Measurements from ENCODE around the gene AP3M1.

Gene AP3M1

GRCh38 chr10:74075906-74076305 lies 74.7 kb downstream of the AP3M1 start:
- H3K36me3 ChIP-seq (ENCODE audit: insufficient read depth, low read length), result peaks cover 45% of the 10 kb centered on the region

DNA sequence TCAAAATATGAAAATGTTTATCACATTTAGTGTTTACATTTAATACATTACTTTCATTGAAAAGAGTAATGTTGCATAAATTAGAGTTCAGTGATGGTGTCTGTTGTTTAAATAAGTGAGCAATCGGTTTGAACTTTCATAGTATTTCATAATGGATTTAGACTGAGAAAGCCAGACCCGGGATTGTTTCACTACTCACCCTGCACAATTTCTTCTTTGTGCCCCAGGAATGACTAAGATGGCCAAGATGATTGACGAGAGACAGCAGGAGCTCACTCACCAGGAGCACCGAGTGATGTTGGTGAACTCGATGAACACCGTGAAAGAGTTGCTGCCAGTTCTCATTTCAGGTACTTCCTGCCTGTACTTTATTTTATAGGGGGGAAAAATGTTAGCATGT lies 78.1 kb downstream of the AP3M1 start:
- H3K9ac ChIP-seq (ENCODE audit: low read depth, low read length), result no peak overlapping the region
- no peak overlapping the region for H3K4me3 ChIP-seq (ENCODE audit: low read length)
- H3K36me3 ChIP-seq (ENCODE audit: insufficient read depth, low read length), result peaks cover 48% of the 10 kb centered on the region
- peaks cover 52% of the 10 kb centered on the region for H3K4me1 ChIP-seq (ENCODE audit: control insufficient read depth, insufficient read depth, low read length)
- H3K27me3 ChIP-seq (ENCODE audit: control insufficient read depth, insufficient read depth, low read length), result no peaks in the 10 kb centered on the region
- no peaks in the 10 kb centered on the region for H3K9me3 ChIP-seq (replicated peaks; ENCODE audit: low read length)
- H3K4me2 ChIP-seq (ENCODE audit: low read length), result no peak overlapping the region

More at GRCh38 chr10:74075906-74076305, 74.7 kb downstream of the AP3M1 start:
- no peaks in the 10 kb centered on the region for H3K9me3 ChIP-seq (replicated peaks; ENCODE audit: low read length)
- H3K4me3 ChIP-seq (ENCODE audit: low read length), result no peak overlapping the region
- H3K4me2 ChIP-seq (ENCODE audit: low read length), result no peak overlapping the region
- no peaks in the 10 kb centered on the region for H3K27me3 ChIP-seq (ENCODE audit: control insufficient read depth, insufficient read depth, low read length)
- peaks cover 60% of the 10 kb centered on the region for H3K4me1 ChIP-seq (ENCODE audit: control insufficient read depth, insufficient read depth, low read length)
- H3K9ac ChIP-seq (ENCODE audit: low read depth, low read length), result no peak overlapping the region

DNA sequence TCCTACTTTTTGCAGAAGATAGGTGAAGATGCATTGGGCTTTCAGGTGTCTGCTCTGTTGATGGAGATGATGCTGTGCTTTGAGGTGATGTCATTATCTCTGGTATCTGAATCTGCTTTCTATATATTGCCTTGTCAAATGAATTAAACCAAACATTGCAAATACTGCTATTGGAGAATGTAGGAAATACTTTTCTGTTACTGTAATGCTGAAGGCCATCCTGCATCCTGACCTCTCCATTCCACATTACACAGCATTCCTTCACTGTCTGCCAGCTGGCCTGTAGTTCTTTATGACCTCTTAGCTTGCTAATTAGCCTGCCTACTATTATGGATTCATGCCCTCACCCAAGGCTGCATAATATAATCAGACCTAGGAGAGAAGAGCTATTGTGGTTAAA lies 79.5 kb downstream of the AP3M1 start:
- no peaks in the 10 kb centered on the region for H3K27me3 ChIP-seq (ENCODE audit: control insufficient read depth, insufficient read depth, low read length)
- peaks cover 48% of the 10 kb centered on the region for H3K4me1 ChIP-seq (ENCODE audit: control insufficient read depth, insufficient read depth, low read length)
- H3K9ac ChIP-seq (ENCODE audit: low read depth, low read length), result no peak overlapping the region
- H3K4me3 ChIP-seq (ENCODE audit: low read length), result no peak overlapping the region
- no peaks in the 10 kb centered on the region for H3K9me3 ChIP-seq (replicated peaks; ENCODE audit: low read length)
- H3K36me3 ChIP-seq (ENCODE audit: insufficient read depth, low read length), result peaks cover 41% of the 10 kb centered on the region
- peak overlapping the region; percentile 39 for H3K4me2 ChIP-seq (ENCODE audit: low read length)

Measured in skeletal muscle satellite cell (primary cell).